Measurements from ENCODE around the gene FPGS. TPM values are rescaled to one million over a fixed set of nuclear protein-coding genes. Genes with fewer than 3 reads are reported as not detected.

The FPGS gene
- polyA plus RNA-seq, 1 of the 3 experiments (the other 2 are of a cell fraction) = 82.7 TPM

DNA sequence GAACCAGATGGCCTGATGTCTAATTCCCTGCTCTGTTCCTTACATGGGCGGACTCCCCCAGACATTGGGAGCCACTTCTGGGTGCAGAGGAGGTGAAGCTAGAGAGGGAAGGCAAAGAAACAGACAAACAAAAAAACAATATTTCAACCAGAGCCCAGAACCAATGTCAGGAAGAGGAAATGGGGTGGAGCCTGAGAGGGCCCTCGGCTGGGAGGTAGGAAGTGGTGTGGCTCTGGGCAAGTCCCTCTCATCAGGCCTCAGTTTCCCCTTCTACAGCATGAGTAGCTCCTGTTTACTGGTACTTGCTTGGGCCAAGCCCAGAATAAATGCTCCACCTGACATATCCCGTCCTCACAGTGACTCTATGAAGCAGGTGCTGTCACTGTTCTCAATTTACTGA lies 35.3 kb upstream of the FPGS start:
- Histone ChIP-seq H3K4me3 (ENCODE audit: low read depth in 2 of 2, low read length in 1 of 2) (no peak overlapping the region), H3K4me1 (ENCODE audit: control insufficient read depth in 1 of 2, insufficient read depth in 2 of 2, low read depth in 1 of 2, low read length in 1 of 2) (peaks cover 0 to 17% of the 10 kb centered on the region in 2 experiments; a peak in 1 of 4 replicates), H3K4me2 (no peak overlapping the region), H3K9ac (no peak overlapping the region), H4K20me1 (ENCODE audit: insufficient read depth) (no peaks in the 10 kb centered on the region), H3K9me2 (no peaks in the 10 kb centered on the region), H3K79me2 (ENCODE audit: insufficient read depth) (no peaks in the 10 kb centered on the region), H2AFZ (ENCODE audit: low read depth) (no peak overlapping the region), H3K27me3 (ENCODE audit: insufficient read depth) (no peaks in the 10 kb centered on the region), H3K36me3 (replicated peaks in 1 of 2; ENCODE audit: control insufficient read depth in 1 of 2, insufficient read depth in 2 of 2, low read length in 1 of 2) (no peaks in the 10 kb centered on the region), H3F3A (replicated peaks; ENCODE audit: insufficient read depth) (no peaks in the 10 kb centered on the region), H3K9me3 (no peaks in the 10 kb centered on the region), H3K27ac (ENCODE audit: low read depth in 2 of 2, low read length in 1 of 2) (no peak overlapping the region)
- WGBS (ENCODE audit: low lambda C conversion rate) = 65% methylated on average over 3 of the region's 3 CpGs
- ChIA-PET POLR2A (interaction anchor here (1.1 to 1.6 kb wide), 2 partner anchors 12 to 18 kb away, joined by 3 to 6 read pairs; partner anchors contain the start of gene CDK9), CTCF (interaction anchor here (0.6 to 2.2 kb wide), 7 partner anchors 13 to 154 kb away, joined by 3 to 9 read pairs (median 5); partner anchors contain the start of gene TOR2A)
- no peak for DNase-seq
- no peak for TF ChIP-seq RAD21 (IDR thresholded peaks at IDR 0.05; ENCODE audit: low read length)
- TF ChIP-seq MXI1 (IDR thresholded peaks at IDR 0.05; ENCODE audit: low read depth, low read length) = no peak

DNA sequence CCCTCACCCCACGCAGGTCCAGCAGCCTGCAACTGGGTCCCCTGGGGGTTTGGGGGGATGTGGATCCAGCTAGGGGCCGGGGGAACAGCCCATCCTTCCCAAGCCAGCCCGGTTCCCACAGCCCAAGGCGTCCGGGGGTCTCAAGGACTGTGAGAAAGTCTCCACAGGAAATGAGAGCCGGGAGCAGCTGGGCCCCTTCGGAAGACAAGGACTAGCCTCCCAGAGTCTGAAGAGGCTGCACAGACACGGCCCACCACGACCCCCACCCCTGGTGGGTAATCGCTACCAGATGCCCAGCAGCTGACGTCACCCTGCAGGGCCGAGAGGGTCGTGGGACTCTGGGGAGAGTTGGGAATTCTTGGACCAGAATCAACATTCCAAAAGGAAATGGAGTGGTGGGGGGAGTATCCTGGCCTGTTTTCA lies 34.8 kb upstream of the FPGS start:
- H3K4me1 ChIP-seq (ENCODE audit: control insufficient read depth in 1 of 2, insufficient read depth in 2 of 2, low read depth in 1 of 2, low read length in 1 of 2) = peaks cover 0 to 17% of the 10 kb centered on the region in 2 experiments; a peak in 1 of 4 replicates
- no peak overlapping the region for H2AFZ ChIP-seq (ENCODE audit: low read depth)
- CTCF ChIA-PET = interaction anchor here (0.6 to 2.2 kb wide), 6 partner anchors 12 to 153 kb away, joined by 3 to 9 read pairs (median 5); partner anchors contain the start of gene TOR2A
- WGBS (ENCODE audit: low lambda C conversion rate) = 41% methylated on average over 7 of the region's 13 CpGs
- no peak overlapping the region for H3K27ac ChIP-seq (ENCODE audit: low read depth in 2 of 2, low read length in 1 of 2)
- H3K4me3 ChIP-seq (ENCODE audit: low read depth in 2 of 2, low read length in 1 of 2) = no peak overlapping the region
- H3K9ac ChIP-seq = no peak overlapping the region
- H3K36me3 ChIP-seq (replicated peaks in 1 of 2; ENCODE audit: control insufficient read depth in 1 of 2, insufficient read depth in 2 of 2, low read length in 1 of 2) = no peaks in the 10 kb centered on the region
- H3F3A ChIP-seq (replicated peaks; ENCODE audit: insufficient read depth) = no peaks in the 10 kb centered on the region
- no peaks in the 10 kb centered on the region for H3K79me2 ChIP-seq (ENCODE audit: insufficient read depth)
- no peaks in the 10 kb centered on the region for H3K27me3 ChIP-seq (ENCODE audit: insufficient read depth)
- H3K9me2 ChIP-seq = no peaks in the 10 kb centered on the region
- peak; percentile 57 for DNase-seq
- POLR2A ChIA-PET = interaction anchor here (1.6 kb wide), 1 partner anchor 18 kb away, joined by 6 read pairs; the partner anchor contains the start of gene CDK9
- no peaks in the 10 kb centered on the region for H3K9me3 ChIP-seq
- no peak overlapping the region for H3K4me2 ChIP-seq
- TF ChIP-seq CHD2 (IDR thresholded peaks at IDR 0.05; ENCODE audit: low read length, partially characterized antibody) (no peak), SMC3 (IDR thresholded peaks at IDR 0.05; ENCODE audit: low read depth, low read length) (no peak), TCF12 (IDR thresholded peaks at IDR 0.05) (no peak), EP300 (IDR thresholded peaks at IDR 0.05; ENCODE audit: borderline replicate concordance in 1 of 2, low read depth in 1 of 2, low read length in 1 of 2) (no peak), JUND (IDR thresholded peaks at IDR 0.05) (no peak), RFX5 (IDR thresholded peaks at IDR 0.05; ENCODE audit: low read length) (no peak), GATA2 (CRISPR knock-in tag; IDR thresholded peaks at IDR 0.05) (no peak), NFIC (IDR thresholded peaks at IDR 0.05; ENCODE audit: borderline replicate concordance) (no peak)
- TF ChIP-seq, protein P1, sequence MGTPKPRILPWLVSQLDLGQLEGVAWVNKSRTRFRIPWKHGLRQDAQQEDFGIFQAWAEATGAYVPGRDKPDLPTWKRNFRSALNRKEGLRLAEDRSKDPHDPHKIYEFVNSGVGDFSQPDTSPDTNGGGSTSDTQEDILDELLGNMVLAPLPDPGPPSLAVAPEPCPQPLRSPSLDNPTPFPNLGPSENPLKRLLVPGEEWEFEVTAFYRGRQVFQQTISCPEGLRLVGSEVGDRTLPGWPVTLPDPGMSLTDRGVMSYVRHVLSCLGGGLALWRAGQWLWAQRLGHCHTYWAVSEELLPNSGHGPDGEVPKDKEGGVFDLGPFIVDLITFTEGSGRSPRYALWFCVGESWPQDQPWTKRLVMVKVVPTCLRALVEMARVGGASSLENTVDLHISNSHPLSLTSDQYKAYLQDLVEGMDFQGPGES (IDR thresholded peaks at IDR 0.05; ENCODE audit: low read depth, low read length) = no peak
- TF ChIP-seq, protein P2, sequence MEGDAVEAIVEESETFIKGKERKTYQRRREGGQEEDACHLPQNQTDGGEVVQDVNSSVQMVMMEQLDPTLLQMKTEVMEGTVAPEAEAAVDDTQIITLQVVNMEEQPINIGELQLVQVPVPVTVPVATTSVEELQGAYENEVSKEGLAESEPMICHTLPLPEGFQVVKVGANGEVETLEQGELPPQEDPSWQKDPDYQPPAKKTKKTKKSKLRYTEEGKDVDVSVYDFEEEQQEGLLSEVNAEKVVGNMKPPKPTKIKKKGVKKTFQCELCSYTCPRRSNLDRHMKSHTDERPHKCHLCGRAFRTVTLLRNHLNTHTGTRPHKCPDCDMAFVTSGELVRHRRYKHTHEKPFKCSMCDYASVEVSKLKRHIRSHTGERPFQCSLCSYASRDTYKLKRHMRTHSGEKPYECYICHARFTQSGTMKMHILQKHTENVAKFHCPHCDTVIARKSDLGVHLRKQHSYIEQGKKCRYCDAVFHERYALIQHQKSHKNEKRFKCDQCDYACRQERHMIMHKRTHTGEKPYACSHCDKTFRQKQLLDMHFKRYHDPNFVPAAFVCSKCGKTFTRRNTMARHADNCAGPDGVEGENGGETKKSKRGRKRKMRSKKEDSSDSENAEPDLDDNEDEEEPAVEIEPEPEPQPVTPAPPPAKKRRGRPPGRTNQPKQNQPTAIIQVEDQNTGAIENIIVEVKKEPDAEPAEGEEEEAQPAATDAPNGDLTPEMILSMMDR (IDR thresholded peaks at IDR 0.05) = no peak
- no peaks in the 10 kb centered on the region for H4K20me1 ChIP-seq (ENCODE audit: insufficient read depth)
